Measurements from ENCODE around the gene CPLX1.

Gene CPLX1

GRCh38 chr4:832536-832935, 6.6 kb upstream of the CPLX1 start:
- no peak for DNase-seq (ENCODE audit: low read depth)

GRCh38 chr4:832108-832507, 6.2 kb upstream of the CPLX1 start:
- DNase-seq (ENCODE audit: low read depth) = no peak

GRCh38 chr4:831483-831805, 5.5 kb upstream of the CPLX1 start:
- DNase-seq (ENCODE audit: low read depth) = no peak

GRCh38 chr4:830601-831482, 4.9 kb upstream of the CPLX1 start:
- DNase-seq (ENCODE audit: low read depth) = no peak

GRCh38 chr4:829761-830600, 4.1 kb upstream of the CPLX1 start:
- DNase-seq (ENCODE audit: low read depth) = no peak

- DNase-seq (ENCODE audit: low read depth) = no peak
Measured at GRCh38 chr4:829291-829690, 3.4 kb upstream of the CPLX1 start.

GRCh38 chr4:828641-829271, 2.8 kb upstream of the CPLX1 start:
- no peak for DNase-seq (ENCODE audit: low read depth)

GRCh38 chr4:827209-828081, 1.5 kb upstream of the CPLX1 start:
- DNase-seq (ENCODE audit: low read depth) = no peak

- no peak for DNase-seq (ENCODE audit: low read depth)
Measured at GRCh38 chr4:826508-827208, 729 bp upstream of the CPLX1 start.

- DNase-seq (ENCODE audit: low read depth) = peak; percentile 24
Measured at GRCh38 chr4:825063-825970, 612 bp downstream of the CPLX1 start.

GRCh38 chr4:824461-825062, 1.4 kb downstream of the CPLX1 start:
- no peak for DNase-seq (ENCODE audit: low read depth)

GRCh38 chr4:823761-824460, 2.0 kb downstream of the CPLX1 start:
- DNase-seq (ENCODE audit: low read depth) = no peak

- no peak for DNase-seq (ENCODE audit: low read depth)
Measured at GRCh38 chr4:823176-823760, 2.7 kb downstream of the CPLX1 start.

GRCh38 chr4:822361-823175, 3.4 kb downstream of the CPLX1 start:
- no peak for DNase-seq (ENCODE audit: low read depth)

- no peak for DNase-seq (ENCODE audit: low read depth)
Measured at GRCh38 chr4:821631-822030, 4.3 kb downstream of the CPLX1 start.

GRCh38 chr4:821181-821591, 4.7 kb downstream of the CPLX1 start:
- no peak for DNase-seq (ENCODE audit: low read depth)

GRCh38 chr4:820230-821172, 5.4 kb downstream of the CPLX1 start:
- no peak for DNase-seq (ENCODE audit: low read depth)
